KMS-11 (cell line): ENCODE results near the gene MT1B.

Experiments used
- H2AFZ ChIP-seq: fragments of 200-600 bp; sonication (generic); 2 replicates; pipeline ENCODE4 v1.6.1; 2016; ENCODE audit warnings: antibody characterized with exemption, mixed run types, low read depth
- H3K27ac ChIP-seq: fragments of 200-600 bp; sonication (generic); 2 replicates; pipeline ENCODE4 v1.6.1; 2016; ENCODE audit warnings: mild to moderate bottlenecking, mixed run types
- H3K27me3 ChIP-seq: fragments of 200-600 bp; sonication (generic); 2 replicates; pipeline ENCODE4 v1.6.1; 2017; ENCODE audit warnings: mild to moderate bottlenecking, low read depth, mixed run types, moderate library complexity; ENCODE audit not compliant: insufficient read depth
- H3K36me3 ChIP-seq: fragments of 200-600 bp; sonication (generic); 2 replicates; pipeline ENCODE4 v1.6.1; 2017; ENCODE audit warnings: mild to moderate bottlenecking, mixed run types; ENCODE audit not compliant: insufficient read depth
- H3K4me1 ChIP-seq: fragments of 200-600 bp; sonication (generic); 2 replicates; pipeline ENCODE4 v1.6.1; 2016; ENCODE audit warnings: mild to moderate bottlenecking, low read depth, mixed run types; ENCODE audit not compliant: poor library complexity, severe bottlenecking
- H3K4me2 ChIP-seq: fragments of 200-600 bp; sonication (generic); 2 replicates; pipeline ENCODE4 v1.7.0; 2016; ENCODE audit warnings: mild to moderate bottlenecking, mixed run types
- H3K4me3 ChIP-seq: fragments of 200-600 bp; sonication (generic); IDR thresholded peaks from 2 replicates; pipeline ENCODE4 v1.6.1; 2017; ENCODE audit warnings: low read depth, low read length, mixed read lengths; ENCODE audit not compliant: insufficient read depth
- H3K79me2 ChIP-seq: fragments of 200-600 bp; sonication (generic); 2 replicates; pipeline ENCODE4 v1.6.1; 2016; ENCODE audit warnings: low read depth, mixed run types; ENCODE audit not compliant: insufficient read depth
- H3K9ac ChIP-seq: fragments of 200-600 bp; sonication (generic); 2 replicates; pipeline ENCODE4 v1.6.1; 2016; ENCODE audit warnings: mild to moderate bottlenecking, mixed run types
- H4K20me1 ChIP-seq: fragments of 200-600 bp; sonication (generic); 2 replicates; pipeline ENCODE4 v1.6.1; 2016; ENCODE audit warnings: mild to moderate bottlenecking, mixed run types; ENCODE audit not compliant: insufficient read depth
- TF ChIP-seq, protein P1 (sequence below): fragments of 200-600 bp; sonication (generic); conservative IDR thresholded peaks from 2 replicates; pipeline ENCODE4 v1.6.1; 2017; ENCODE audit warnings: low read depth, mild to moderate bottlenecking, antibody characterized with exemption, low read length, moderate library complexity, mixed read lengths

MT1B gene

DNA sequence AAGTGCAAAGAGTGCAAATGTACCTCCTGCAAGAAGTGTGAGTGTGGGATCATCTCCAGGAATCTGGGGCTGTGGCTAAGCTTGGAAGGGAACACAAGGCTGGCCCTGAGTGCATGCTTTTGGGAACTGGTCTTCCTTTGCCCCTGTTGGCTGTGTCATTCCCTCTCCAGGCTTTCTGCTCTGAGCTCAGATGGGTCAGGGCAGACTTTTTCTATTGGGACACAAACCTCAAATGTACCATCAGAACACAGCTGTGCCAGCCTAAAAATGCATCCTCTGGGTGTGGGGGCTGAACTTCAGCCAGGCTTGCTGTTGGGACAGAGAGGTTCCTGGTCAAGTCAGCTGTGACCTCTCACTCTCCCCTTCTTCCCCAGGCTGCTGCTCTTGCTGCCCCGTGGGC, 914 bp downstream of the MT1B start:
- Histone ChIP-seq H3K9ac (no peak overlapping the region), H3K27ac (no peak overlapping the region), H3K4me3 (no peak overlapping the region), H3K79me2 (no peaks in the 10 kb centered on the region), H4K20me1 (no peaks in the 10 kb centered on the region), H2AFZ (no peak overlapping the region), H3K4me1 (no peaks in the 10 kb centered on the region), H3K27me3 (no peaks in the 10 kb centered on the region), H3K4me2 (no peak overlapping the region), H3K36me3 (no peaks in the 10 kb centered on the region)
- TF ChIP-seq, protein P1, sequence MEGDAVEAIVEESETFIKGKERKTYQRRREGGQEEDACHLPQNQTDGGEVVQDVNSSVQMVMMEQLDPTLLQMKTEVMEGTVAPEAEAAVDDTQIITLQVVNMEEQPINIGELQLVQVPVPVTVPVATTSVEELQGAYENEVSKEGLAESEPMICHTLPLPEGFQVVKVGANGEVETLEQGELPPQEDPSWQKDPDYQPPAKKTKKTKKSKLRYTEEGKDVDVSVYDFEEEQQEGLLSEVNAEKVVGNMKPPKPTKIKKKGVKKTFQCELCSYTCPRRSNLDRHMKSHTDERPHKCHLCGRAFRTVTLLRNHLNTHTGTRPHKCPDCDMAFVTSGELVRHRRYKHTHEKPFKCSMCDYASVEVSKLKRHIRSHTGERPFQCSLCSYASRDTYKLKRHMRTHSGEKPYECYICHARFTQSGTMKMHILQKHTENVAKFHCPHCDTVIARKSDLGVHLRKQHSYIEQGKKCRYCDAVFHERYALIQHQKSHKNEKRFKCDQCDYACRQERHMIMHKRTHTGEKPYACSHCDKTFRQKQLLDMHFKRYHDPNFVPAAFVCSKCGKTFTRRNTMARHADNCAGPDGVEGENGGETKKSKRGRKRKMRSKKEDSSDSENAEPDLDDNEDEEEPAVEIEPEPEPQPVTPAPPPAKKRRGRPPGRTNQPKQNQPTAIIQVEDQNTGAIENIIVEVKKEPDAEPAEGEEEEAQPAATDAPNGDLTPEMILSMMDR = no peak

DNA sequence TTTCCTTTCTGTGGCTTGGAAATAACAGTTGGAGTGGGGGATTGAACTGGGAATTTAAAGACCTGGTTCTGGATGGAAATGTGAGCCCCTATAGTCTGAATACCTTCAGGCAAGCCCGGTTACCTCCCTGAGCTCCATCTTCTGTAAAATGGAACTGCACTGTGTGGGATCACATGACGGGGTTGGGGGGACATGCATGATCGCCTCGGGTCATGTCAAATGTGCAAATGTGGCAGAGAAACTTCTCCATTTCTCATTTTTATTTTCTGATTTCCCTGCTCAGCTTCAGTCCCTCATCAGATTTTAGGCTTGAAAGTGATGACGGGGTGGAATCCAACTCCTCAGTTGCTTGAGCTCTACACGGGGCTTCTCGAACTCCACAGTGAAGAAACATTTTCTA, 1.5 kb downstream of the MT1B start:
- H3K9ac ChIP-seq = no peak overlapping the region
- no peaks in the 10 kb centered on the region for H3K4me1 ChIP-seq
- H3K4me3 ChIP-seq = no peak overlapping the region
- H2AFZ ChIP-seq = no peak overlapping the region
- H3K79me2 ChIP-seq = no peaks in the 10 kb centered on the region
- H3K27me3 ChIP-seq = no peaks in the 10 kb centered on the region
- no peak overlapping the region for H3K27ac ChIP-seq
- no peaks in the 10 kb centered on the region for H3K36me3 ChIP-seq
- TF ChIP-seq, protein P1 = no peak
- H3K4me2 ChIP-seq = no peak overlapping the region
- no peaks in the 10 kb centered on the region for H4K20me1 ChIP-seq

DNA sequence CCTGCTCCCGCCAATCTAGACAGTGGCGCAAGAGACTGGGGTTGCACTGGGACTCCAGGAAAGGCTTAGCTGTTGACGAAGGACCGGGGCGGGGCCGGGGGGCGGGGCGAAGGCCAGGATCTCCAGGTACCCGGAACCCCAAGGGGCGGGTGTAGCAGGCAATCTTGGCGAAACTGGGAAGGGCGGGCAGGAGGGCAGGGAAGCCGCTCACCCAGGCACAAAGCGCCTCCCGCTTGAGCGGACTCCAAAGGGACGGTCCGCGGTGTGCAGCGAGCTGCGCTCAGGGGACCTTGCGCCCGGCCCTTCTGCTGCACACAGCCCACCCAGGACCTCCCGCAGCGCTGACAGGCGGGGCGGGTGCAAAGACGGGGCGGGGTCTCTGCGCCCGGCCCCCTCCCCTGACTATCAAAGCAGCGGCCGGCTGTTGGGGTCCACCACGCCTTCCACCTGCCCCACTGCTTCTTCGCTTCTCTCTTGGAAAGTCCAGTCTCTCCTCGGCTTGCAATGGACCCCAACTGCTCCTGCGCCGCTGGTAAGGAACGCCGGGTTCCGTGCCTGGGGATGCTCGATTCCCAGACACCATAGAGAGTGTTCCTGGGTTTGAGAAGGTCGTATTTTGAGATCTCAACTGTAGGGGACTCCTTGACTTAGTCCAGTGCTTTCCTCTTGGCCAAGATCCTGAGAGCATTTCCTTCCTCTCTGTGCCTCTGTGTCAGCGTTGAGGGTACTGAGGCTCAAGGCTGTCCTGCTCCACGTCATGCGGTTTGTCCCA, 6.1 kb downstream of the MT1B start, which contains the start of gene MT1F:
Gene MT1F, plus strand, starts transcription at position 405 of the 772 bp plus-strand sequence. Its CDS starts 100 bp downstream, at position 505.
- no peak within 1 kb of the TSS for H3K27ac ChIP-seq
- no peaks in the 10 kb centered on the region for H3K27me3 ChIP-seq
- no peaks in the 10 kb centered on the region for H3K79me2 ChIP-seq
- TF ChIP-seq, protein P1 = no peak
- no peaks in the 10 kb centered on the region for H3K36me3 ChIP-seq
- H3K4me2 ChIP-seq = no peak within 1 kb of the TSS
- H2AFZ ChIP-seq = peak within 1 kb of the TSS; percentile 26; the same call in 1 of the 2 replicates
- H4K20me1 ChIP-seq = no peaks in the 10 kb centered on the region
- no peak within 1 kb of the TSS for H3K9ac ChIP-seq
- no peaks in the 10 kb centered on the region for H3K4me1 ChIP-seq
- H3K4me3 ChIP-seq = no peak within 1 kb of the TSS

DNA sequence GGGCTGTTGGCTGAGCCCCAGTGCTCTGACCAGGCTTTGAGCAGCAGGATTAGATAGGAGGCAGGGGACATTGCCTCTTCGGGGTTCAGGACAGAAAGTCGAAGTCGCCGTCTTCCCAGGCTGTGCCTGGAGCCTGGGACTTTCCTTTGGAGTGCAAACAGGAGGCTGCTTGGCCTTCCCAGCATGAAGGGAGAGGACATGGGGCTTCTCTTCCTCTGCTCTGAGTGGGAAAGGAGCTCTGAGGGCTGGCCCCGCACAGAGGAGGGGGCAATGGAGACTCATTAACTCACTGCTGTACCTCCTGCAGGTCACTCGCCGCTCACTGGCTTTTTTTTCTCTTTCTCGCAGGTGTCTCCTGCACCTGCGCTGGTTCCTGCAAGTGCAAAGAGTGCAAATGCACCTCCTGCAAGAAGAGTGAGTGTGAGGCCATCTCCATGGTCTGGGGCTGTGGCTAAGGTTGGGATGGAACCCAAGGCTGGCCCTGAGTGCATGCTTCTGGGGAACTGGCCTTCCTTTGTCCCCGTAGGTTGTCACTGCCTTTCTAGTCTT, 6.7 kb downstream of the MT1B start:
- H3K27ac ChIP-seq = no peak overlapping the region
- H3K27me3 ChIP-seq = no peaks in the 10 kb centered on the region
- no peaks in the 10 kb centered on the region for H4K20me1 ChIP-seq
- peak overlapping the region; percentile 26; the same call in 1 of the 2 replicates for H2AFZ ChIP-seq
- H3K36me3 ChIP-seq = no peaks in the 10 kb centered on the region
- H3K4me2 ChIP-seq = no peak overlapping the region
- TF ChIP-seq, protein P1 = no peak
- no peak overlapping the region for H3K9ac ChIP-seq
- H3K4me3 ChIP-seq = no peak overlapping the region
- no peaks in the 10 kb centered on the region for H3K79me2 ChIP-seq
- H3K4me1 ChIP-seq = no peaks in the 10 kb centered on the region
